Activated CD4-positive, alpha-beta T cell treated with anti-CD3 and anti-CD28 coated beads for 4 hours (primary cell): ENCODE results near the gene TRAP1.
"Not testable (repeated sequence)": the region's sequence is repeated elsewhere in the genome, so short reads cannot be mapped to it uniquely, and the experiment has no call there.

Source experiments
- DNase-seq, 2 donors: peaks; one replicate each; pipeline ENCODE4 v3.0.0-alpha.2; 2020

Gene TRAP1

GRCh38 chr16:3670711-3671110, 46.6 kb downstream of the TRAP1 start:
- DNase-seq = no peak

GRCh38 chr16:3669082-3669481, 48.2 kb downstream of the TRAP1 start:
- DNase-seq = no peak

- no peak for DNase-seq
Measured at GRCh38 chr16:3668626-3669025, 48.7 kb downstream of the TRAP1 start.

GRCh38 chr16:3665508-3665907, 51.8 kb downstream of the TRAP1 start:
- DNase-seq = peak; percentile 14 to 24

- no peak for DNase-seq
Measured at GRCh38 chr16:3664187-3664896, 53.0 kb downstream of the TRAP1 start.

GRCh38 chr16:3662601-3663000, 54.7 kb downstream of the TRAP1 start:
- no peak for DNase-seq

- DNase-seq = no peak
Measured at GRCh38 chr16:3661922-3662321, 55.4 kb downstream of the TRAP1 start.

- no peak for DNase-seq
Measured at GRCh38 chr16:3661311-3661710, 56.0 kb downstream of the TRAP1 start.

- no peak for DNase-seq
Measured at GRCh38 chr16:3659251-3659650, 58.1 kb downstream of the TRAP1 start.

- DNase-seq = peak in 1 of 2 donors; percentile 47
Measured at GRCh38 chr16:3656491-3657468, 60.5 kb downstream of the TRAP1 start.

- not testable (repeated sequence) for DNase-seq
Measured at GRCh38 chr16:3656160-3656490, 61.2 kb downstream of the TRAP1 start.

GRCh38 chr16:3655396-3656159, 61.7 kb downstream of the TRAP1 start:
- DNase-seq = no peak

GRCh38 chr16:3655030-3655395, 62.3 kb downstream of the TRAP1 start:
- no peak for DNase-seq

- DNase-seq = peak; percentile 45 to 49
Measured at GRCh38 chr16:3654249-3654991, 62.9 kb downstream of the TRAP1 start, which contains the start of gene DNASE1. Gene DNASE1 (plus strand): TSS chr16:3654691. CDS start chr16:3655374, 683 bp downstream.

GRCh38 chr16:3652373-3653195, 64.7 kb downstream of the TRAP1 start:
- DNase-seq = no peak

GRCh38 chr16:3651461-3652372, 65.6 kb downstream of the TRAP1 start:
- DNase-seq = no peak

- DNase-seq = no peak
Measured at GRCh38 chr16:3650631-3651265, 66.6 kb downstream of the TRAP1 start.

GRCh38 chr16:3646348-3646920, 70.9 kb downstream of the TRAP1 start:
- DNase-seq = no peak

GRCh38 chr16:3645504-3646347, 71.6 kb downstream of the TRAP1 start:
- DNase-seq = no peak
